ENCODE data around the gene PSMA6. TPM values are rescaled to one million over a fixed set of nuclear protein-coding genes. Genes with fewer than 3 reads are reported as not detected.
"Not testable (repeated sequence)": the region's sequence is repeated elsewhere in the genome, so short reads cannot be mapped to it uniquely, and the experiment has no call there.

The PSMA6 gene
- total RNA-seq, 1 donor from 2014 or later: 175 TPM

DNA sequence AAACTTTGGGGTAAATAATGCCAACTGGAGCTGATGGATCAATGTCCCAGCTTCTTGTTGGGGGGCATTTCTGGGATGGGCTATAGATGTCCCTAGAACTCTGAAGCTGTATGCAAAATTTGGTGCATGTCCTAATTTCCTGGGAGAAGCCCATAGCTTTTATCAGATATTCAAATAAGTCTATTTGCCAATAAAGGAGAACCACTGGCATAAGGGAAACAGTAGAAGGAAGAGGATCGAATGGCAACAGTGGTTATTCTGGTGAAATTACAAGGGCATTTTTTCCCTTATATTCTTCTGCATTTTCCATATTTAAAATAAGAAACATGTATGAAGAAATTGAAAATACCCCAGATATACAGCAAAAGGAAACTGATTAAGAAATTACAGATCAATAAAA is 34.2 kb downstream of the PSMA6 start:
- DNase-seq: no peak

DNA sequence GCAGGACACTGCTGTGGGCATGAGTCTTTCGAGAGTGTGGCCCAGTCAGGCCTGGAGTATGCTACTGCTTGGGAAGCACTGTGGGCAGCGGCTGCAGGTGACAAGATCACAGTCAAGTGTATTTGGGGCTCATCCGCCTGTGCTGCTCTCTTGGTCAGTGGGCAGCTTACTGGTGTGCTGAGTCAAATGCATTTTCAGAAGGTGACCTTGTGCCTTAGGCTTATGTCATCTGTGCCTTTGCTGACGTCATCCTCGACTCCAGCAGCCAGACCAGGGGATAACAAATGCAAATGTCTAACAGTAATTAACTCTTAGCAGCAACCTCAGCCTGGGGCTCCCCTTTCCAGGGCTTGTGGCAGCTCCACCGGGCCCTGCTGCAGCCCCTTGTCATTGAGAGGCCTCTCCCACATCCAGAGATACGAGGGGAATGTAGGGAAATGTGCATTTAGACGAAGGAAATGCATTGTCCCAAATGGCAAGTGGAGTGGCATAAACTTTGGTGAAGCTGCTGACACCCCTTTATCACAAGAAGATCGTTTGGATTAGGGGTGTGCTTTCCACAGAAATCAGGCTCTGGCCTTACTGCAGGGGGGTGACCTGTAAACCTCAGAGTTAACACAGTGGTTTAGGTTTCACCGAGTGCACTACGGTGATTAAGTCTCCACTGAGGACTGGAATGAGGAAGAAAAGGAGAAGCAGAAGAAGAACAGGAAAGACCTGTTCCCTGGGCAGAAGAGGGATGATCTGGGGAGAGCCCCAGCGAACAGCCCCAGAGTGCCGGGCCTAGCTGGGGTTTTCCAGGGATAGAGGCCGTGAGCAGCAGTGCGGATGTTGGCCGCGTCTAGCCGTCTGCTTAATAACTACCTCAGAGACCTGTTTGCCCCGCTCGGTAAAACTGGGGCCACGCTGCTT is 39.7 kb downstream of the PSMA6 start:
- DNase-seq: no peak

DNA sequence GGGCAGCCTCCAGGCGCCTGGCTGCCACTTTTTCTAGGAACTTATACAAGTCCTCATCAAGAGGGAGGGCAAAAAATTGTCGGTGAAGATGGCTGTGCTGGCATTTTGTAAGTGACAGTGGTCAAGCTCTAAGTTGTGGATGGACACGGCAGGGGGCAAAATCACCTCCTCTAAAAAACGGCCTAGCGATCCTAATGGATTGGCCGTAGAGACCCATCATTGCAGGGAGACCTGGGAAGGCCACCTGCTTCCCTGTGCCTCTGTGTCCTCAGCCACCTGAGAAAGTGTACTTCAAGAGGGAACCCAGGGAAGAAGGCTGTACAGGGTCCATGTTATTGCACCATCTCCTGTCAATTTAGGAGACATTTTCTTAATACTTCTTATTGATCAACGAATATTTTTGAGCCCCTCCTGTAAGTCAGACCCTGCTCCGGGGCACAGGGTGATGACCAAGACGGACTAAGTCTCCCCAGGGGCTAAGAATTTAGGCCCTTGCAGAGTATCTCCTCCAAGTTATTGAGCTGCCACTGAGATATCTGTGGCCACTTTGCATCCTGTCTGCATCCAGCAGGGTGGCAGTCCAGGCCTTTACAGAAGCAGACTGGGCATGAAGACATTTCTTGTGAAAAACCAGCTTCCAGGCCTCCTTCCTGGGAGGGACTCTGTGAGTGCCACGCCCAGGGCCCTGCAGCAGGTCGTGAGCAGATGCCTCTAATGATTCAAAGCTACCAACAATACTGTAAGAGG is 40.5 kb downstream of the PSMA6 start:
- no peak for DNase-seq

DNA sequence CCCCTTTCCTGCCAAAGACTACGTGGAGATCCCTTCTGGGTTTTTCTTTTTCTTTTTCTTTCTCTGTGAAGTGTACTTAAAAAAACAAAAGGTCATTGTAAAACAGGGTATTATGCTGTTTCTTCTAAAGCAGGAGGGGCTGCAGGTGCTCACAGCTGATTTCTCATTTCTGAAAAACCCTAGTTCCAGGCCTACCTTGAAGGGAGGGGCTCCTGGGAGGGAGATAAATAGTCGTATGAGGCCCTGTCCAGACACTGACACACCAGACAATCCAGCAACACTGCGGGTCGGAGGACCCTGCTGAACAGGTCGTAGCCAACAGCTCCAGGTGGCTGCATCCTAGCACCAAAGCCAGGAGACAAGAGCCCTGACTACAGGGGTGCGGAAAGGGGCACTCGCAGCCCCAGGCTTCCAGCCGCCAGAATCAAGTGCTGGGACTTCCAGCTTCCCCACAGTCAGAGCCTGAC is 41.1 kb downstream of the PSMA6 start:
- no peak for DNase-seq

DNA sequence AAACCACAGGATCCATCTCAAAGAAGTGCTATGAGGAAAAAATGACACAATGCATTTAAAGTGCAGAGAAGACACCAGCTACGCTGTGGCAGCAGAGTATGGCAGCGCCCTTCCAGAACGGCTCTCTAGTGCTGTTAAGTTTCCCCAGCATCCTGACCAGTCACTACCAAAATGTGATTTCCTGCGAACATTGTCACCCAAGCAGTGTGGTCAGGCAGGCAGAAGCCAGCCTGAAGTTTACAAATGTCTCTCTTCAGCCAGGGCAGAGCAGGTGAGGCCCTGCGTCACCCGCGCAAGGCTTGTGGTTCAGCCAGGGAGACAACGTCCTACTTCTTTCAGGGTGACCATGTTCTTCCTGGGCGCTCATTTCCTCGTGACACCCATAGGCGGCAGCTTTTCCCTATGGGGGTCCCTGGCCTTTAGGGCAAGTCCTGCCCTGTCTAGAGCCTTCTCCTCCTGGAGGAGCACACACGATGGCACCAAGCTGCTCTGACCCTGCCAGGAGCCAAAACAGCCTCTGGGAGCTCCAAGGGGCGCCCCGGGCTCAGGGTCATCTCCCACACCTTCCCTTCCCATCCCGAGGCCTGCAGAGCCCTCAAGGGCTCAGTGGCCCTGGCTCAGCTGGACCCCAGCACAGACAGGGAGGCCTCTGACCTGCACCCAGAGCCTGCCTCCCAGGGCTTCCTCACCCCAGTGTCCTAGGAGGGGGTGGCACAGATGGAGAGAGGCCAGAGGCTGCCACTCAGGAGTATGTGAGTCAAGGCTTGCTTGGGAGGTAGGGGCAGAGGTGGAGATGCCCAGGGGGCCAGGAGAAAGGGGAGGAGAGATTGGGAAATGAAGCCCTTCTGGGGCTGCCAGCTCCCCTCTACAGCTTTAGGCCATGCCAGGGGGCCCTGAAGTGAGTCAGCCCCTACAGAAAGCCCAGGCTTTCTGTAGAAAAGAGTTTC is 41.9 kb downstream of the PSMA6 start:
- DNase-seq: no peak

DNA sequence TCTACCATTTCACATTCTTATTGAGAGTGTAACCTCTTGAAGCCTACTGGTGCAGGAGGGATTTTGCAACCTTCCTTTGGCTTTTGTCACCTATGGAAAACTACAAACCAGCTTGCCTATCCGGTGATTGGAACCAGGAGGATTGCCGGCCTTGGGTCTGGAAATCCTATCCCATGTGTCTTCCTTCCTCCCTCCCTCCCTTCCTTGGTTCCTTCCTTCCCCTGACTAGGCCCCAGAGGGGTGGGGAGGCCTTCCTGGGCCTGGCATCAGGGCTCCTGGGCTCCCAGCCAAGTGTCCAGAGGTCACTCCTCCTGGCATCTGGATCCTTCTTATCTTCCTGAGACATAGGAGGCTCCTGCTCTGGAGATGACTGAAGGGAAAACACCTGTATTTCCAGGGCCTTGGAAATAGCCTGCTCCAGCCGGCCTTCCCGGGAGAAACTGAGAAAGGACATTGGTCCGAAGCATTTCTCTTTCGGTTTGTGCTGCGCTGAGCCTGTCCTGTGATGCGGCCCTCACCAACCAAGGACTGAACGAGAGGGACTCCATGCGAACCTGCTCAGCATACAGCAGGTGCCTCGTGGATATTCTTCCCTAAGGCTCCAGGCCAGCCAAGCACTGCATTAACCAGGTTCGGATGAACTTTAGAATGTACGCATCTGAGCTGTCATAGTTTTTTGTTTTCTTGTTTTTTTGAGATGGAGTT is 43.4 kb downstream of the PSMA6 start:
- no peak for DNase-seq

DNA sequence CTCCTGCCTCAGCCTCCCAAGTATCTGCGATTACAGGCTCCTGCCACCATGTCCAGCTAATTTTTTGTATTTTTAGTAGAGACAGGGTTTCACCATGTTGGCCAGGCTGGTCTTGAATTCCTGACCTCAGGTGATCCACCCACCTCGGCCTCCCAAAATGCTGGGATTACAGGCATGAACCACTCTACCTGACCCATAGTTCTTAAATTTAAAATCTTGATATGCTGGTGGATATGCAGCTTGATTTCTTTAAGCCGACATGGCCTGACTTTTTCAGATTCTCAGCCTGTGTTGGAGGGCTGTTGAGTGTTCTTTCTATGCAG is 44.0 kb downstream of the PSMA6 start:
- DNase-seq: not testable (repeated sequence)

DNA sequence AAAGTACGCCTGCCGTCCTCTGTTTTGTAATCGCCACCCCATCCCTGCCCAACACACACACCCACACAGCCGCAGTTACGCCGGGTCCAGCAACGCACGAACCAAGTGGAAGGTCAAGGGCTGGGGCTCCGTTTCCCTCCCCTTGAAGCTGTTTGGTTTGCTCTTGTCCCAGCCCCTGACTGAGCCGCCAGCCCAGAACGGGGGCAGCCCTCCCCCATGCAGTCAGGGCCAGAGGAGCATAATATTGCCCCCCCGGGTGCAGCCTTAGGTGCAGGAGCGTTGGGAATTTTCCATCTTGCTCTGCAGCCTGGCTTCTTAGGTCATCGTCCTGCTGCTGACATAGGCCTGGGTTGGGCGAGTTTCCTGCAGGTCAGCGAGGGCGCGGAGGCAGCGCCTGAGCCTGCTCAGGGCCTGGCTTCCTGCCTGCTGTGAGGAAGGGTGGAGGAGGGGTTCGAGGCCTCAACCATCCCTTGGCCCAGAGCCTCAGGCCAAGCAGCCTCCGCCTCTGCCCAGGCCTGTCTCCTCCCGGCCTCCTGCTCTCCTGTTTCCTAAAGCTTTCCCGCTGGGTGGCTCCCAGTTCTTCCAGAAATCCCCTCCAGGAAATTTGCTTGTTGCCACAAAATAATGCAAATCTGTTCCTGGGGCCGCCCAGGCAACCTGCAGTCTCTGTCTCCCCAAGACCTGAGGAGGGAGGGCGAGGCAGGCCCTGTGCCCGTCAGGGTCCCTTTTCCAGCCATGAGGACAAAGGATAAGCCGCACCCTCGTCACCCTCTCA is 44.5 kb downstream of the PSMA6 start:
- no peak for DNase-seq

DNA sequence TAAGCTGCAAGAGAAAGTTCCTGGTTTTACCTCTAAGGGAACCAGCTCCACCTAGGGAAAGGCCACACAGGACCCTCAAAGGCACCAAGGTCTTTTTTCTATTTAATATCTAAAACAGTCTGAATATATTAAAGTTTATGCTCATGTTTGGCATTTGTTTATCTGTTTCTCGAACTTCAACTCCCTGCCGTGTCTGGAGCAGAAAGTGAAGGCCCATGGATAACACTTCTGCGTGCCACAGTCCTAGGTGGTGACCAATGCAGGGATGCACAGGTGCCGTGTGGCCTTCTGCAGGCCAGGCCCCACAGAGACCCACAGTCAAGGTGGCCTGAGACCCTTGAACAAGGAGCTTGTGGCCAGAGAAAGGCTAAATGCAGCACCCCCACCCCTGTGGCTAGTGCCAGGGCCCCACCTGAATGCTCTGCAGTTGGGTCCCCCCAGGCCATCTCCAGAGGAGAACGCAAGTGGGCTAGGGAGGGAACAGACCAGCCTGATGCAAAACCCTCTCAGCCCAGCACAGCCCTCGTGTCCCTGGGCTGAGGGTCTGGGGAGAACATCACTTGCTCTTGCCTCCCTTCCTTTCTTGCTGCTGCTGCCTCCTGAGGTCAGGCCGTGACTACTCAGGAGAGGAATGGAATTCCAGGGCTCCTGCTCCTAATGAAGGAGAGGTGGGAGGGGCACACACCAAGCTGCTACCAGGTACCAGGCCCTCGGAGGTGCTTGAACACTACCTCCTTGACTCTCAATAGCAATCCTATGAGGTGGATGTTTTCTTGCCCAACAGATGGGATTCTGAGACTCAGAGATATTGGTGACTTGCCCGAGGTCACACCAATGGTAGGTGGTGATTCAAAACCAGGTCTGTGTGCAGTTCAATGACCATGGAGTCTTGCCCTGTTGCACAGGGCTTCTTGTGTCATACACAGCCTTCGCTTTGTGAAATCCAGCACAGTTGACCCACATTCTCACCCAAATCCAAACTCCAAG is 45.4 kb downstream of the PSMA6 start:
- no peak for DNase-seq

DNA sequence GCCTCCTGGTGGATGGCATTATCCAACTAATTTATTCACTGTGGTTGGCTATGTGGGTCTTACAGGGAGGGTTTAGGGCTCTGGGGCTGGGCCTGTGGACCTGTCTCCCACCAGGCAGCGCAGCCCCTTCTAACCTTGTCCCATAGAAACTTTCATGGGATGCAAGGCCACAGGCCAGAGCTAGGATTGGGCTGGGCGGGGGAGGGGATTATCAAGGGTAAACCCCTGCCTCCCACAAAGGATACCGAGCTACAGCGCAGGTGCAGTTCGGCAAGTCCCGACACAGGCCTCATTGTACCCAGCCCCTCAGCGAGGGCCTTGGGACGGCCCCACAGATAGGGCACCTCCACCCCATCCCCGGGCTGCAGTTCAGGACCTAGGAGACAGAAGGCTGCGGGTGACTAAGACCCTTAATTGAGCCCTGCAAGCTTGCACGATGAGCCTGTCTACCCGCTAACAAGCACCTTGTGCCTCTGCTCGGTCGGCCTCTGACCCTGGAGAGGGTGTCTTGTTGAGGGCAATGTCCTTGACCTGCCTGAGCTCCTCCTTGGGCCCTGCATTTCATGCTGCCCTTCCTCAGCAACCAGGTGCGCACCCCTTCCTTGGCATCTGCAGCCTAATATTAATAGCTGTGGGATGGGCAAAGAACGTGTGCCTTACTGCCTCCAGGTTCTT is 46.7 kb downstream of the PSMA6 start:
- DNase-seq: no peak

DNA sequence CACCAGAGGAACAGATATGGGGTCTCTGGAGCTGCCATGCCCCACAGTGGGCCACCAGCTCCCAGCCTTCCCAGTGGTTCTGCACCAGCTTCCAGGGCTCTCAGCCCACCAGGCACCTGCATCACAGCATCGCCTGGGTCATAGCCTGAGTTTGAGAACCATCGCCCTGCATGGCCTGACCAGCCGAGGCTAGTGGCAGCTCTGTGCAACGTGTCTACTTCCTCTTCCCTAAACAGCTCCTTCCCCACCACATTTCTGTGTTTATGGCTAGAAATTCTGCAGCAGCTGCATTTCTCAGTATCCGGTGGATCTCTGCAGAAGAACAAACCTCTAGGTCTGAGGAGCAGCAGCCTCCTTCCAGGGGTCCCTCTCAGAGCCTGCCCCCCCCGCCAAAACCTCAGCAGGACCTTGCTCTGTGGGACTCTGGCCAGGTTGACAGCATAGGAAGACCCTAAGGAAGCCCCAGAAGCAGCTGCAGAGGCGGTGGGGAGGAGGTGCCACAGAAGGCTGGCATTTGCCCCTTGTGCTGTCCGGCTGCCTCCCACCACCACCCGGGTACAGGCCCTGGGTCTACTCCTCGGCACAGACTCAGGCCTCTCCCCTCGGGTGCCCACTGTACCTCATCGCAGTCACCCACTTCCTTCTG is 47.7 kb downstream of the PSMA6 start:
- no peak for DNase-seq

DNA sequence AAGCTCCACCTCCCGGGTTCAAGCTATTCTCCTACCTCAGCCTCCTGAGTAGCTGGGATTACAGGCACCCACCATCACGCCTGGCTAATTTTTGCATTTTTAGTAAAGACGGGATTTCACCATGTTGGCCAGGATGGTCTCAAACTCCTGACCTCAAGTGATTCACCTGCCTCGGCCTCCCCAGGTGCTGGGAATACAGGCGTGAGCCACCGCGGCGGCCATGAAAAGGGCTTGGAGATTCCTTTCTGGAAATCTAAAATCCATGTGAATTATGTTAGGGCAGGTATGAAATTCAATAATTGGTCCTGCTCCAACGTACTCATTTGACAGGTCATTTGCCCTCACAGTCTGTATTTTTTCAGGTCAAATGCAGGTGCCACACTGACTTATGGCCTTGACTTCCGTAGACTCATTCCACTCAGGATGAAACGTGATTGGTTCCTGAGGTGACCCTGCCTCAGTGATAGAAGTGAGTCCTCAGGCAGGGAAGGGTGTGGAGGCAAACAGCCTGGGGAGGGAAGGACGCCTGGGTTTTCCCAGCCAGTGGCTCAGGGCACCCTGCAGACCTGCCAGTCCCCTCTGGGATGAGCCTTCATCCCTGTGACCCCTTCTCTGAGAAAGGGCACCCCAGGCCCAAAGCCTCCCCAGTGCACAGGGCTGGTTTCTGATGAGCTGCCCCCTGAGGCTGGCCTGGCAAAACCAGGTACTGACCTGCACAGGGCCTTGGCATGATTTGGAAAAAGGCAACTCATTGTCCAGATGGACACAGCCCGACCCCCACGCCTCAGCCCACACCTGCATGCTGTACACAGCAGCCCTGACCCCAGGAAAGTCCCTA is 48.7 kb downstream of the PSMA6 start:
- no peak for DNase-seq

DNA sequence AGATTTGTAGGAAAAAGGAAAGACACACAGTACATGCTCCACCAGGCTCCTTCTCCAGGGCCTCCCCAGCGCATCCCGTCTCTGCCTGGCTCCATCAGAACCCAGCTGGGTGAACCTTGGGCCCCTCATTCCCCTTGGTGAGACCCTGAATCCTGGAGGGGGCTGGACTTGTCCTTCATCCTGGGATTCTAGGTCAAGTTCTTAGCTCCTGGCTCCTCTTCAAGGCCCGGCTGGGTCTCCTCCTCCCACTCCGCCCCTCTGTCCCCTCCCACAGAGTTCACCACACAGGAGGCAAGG is 49.2 kb downstream of the PSMA6 start:
- no peak for DNase-seq

DNA sequence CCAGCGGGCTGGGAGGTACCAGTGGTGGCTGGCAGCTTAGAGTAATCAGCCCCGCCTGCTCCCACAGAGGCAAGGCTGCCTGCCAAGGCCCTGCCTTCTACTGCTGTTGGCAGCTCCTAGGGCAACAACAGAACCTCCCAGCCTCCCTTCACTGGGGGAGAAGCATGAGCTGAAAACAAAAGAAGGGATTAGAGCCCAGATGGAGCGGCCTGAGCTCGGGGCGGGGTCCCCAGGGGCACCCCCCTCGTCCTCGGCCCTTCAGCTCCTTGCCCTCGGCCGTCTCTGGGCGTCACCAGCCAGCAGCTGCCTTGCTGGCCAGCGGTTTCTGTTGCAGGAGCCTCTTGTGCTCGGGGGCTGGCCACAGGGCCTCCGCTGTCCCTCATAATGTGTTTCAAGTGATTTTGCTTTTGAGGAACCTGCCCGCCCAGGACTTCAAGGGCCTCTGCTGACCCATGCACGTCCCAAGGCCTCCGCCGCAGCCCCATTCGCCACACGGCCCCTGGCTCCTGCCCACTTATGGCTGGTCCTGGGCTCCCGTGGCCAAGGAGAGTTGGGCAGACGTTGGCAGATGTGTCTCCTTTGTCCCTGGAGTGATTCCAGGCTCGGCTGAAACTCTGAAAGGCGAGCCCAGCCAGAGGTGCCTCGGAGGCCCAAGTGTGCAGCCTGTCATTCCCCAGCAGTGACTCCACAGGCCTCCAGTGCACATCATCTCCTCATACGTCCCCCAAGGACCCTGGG is 49.7 kb downstream of the PSMA6 start:
- DNase-seq: peak; percentile 93

DNA sequence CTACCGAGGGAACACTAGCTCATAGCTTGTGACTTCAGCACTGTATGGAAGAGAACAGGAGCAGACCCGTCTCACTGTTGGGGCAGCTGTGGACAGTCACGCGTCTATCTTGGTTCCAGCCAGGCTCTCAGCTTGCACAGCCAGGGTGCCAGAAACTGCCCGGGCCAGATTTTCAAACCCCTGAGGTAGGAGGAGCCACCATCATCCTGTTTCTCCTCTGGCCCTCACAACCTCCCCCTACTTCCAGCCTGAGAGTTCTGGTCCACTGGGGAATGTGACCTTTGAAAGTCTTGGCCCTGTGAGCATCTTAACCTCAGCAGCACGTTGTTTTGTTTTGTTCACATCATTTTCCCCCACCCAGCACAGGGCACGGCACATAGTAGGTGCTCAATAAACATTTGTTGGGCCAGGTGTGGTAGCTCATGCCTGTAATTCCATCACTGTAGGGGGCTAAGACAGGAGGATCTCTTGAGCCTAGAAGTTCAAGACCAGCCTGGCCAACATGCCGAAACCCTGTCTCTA is 50.4 kb downstream of the PSMA6 start:
- no peak for DNase-seq

DNA sequence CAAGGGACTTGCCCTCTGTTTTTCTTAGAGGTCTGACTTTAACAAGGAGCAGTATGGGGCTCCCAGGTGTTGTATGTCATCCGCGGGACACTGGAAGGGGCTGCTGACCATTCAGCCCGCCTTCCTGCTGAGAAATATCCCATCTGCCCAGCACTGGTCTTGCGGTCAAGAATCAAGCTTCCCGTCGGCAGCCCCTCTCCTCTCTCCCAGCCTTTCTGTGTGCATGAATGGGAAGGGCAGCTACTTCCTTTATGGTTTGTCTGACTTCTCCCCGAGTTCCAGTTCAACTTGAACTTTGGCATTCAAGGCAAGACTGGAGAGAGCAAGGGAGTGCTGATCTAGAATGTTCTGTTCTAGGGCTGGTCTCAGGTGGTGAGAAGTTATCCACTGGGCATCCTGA is 51.5 kb downstream of the PSMA6 start:
- no peak for DNase-seq

All from occipital lobe (tissue), 2 donors.